ENCODE results near the gene PDLIM3. TPM values are rescaled to one million over a fixed set of nuclear protein-coding genes. Genes with fewer than 3 reads are reported as not detected.

Gene PDLIM3
- total RNA-seq, 1 experiment from 2014 or later = 9.5 TPM

DNA sequence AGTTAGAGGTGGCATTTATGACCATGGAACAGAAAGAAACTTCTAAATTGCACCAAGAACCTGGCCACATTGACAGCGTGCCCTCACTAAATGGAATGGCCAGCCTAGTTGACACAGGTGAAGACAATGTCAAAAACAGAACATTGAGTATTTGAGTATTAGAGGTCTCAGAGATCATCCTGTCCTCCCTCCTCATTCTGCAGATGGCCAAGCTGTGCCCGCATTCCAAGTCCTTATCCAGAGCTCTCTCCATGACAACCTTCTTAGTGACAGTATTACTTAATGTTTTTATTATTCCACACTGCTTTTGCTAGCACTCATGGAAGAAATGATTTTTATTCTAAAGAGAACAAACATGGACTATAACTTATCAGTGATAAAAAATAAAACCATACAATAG, 53.9 kb downstream of the PDLIM3 start:
- in situ Hi-C loops (cut with HindIII; ENCODE audit: low sequenced_read_pairs) = no loop called here
- DNase-seq (ENCODE audit: low spot score) = no peak

DNA sequence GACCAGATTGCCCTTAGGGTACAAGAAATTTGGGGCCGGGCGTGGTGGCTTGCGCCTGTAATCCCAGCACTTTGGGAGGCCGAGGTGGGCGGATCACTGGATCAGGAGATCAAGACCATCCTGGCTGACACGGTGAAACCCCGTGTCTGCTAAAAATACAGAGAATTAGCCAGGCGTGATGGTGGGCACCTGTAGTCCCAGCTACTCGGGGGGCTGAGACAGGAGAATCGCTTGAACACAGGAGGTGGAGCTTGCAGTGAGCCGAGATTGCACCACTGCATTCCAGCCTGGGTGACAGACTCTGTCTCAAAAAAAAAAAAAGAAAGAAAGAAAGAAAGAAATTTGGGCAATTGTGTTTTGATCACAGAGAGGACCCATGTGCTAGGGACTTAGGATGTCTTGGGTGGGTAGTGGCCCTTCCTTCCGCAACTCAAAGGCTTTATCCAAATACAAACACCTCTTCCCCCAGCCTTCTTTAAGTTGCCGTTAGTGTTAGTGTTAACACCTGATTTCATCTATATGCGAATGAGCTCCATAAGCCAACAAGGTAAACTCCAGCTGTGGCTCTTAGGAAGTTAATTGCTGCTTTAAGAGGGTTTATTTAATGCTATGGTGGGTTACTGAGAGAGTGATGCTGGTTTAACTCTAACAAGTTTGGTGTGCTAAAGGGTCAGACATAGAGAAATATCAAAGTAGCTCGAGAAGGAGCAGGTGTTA, 55.1 kb downstream of the PDLIM3 start:
- in situ Hi-C loops (cut with HindIII; ENCODE audit: low sequenced_read_pairs) = no loop called here
- DNase-seq (ENCODE audit: low spot score) = no peak

GRCh38 chr4:185479507-185479971, 55.8 kb downstream of the PDLIM3 start:
- DNase-seq (ENCODE audit: low spot score) = no peak
- in situ Hi-C loops (cut with HindIII; ENCODE audit: low sequenced_read_pairs) = no loop called here

- in situ Hi-C loops (cut with HindIII; ENCODE audit: low sequenced_read_pairs) = no loop called here
- DNase-seq (ENCODE audit: low spot score) = no peak
Observed at GRCh38 chr4:185473247-185473646, 62.1 kb downstream of the PDLIM3 start.

GRCh38 chr4:185472103-185472542, 63.2 kb downstream of the PDLIM3 start:
- in situ Hi-C loops (cut with HindIII; ENCODE audit: low sequenced_read_pairs) = no loop called here
- DNase-seq (ENCODE audit: low spot score) = peak; percentile 40

GRCh38 chr4:185471235-185472102, 63.8 kb downstream of the PDLIM3 start, which contains the start of gene CCDC110:
Gene CCDC110 (minus strand): TSS chr4:185471733. CDS start chr4:185471683, 50 bp downstream.
- peak; percentile 98 for DNase-seq (ENCODE audit: low spot score)
- in situ Hi-C loops (cut with HindIII; ENCODE audit: low sequenced_read_pairs) = no loop called here

DNA sequence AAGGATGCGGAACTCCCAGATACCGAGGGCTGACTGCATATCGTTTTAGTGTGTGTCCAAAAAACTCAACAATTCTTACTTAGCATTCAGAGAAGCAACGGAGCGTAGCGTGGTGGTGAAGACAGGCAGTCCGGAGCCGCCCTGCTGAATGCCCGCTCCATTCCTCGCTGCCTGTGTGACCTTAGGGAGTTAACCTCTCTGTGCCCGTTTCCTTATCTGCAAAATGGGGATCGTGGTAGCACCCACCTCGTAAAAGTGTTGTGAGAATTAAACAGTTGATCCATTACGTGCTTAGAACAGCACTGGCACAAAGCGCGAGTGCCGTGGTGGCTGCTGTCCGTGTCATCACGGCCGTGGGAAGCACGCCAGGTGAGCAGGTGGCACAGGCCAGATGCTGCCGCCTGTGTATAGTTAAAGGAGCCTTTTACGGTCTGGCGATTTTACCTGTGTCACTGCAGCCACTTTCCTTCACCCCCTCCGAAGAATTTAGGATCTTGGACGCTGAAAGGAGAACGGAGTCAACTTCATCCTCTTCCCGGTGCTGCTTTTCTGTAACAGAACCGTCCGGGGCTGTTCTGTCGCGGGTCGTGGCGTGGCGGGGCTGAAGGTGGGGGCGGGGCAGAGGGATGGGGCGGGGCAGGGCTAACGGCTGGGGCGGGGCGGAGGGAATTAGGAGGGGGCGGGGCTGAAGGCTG, 64.7 kb downstream of the PDLIM3 start:
- in situ Hi-C loops (cut with HindIII; ENCODE audit: low sequenced_read_pairs) = no loop called here
- peak; percentile 80 for DNase-seq (ENCODE audit: low spot score)

DNA sequence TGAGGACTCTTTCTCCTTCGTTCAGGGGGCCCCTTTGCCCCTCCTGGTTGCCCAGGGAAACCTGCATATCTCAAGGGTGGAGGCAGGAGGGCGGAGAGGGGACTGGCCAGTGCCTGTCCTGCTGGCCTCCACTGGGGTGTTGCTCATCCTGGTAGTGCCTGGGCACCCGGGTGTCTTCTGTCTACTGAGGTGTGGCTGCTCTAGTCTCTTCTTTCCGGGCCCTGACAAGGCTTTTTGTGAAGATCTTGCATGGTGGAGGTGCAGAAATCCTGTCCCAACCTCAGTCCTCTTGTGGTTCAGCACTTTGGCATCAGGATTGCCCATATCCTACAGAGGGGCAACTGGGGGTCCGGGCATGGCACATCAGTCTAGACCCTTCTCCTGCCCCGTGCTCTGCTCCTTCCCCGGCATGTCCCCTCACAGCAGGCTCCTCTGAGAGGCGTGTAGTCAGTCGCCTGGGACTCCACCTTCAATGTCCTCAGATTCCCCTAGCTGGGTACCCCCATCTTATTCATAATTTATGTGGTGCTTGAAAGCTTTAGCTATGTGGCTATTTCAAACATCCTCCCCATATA, 65.6 kb downstream of the PDLIM3 start:
- in situ Hi-C loops (cut with HindIII; ENCODE audit: low sequenced_read_pairs) = no loop called here
- peak; percentile 38 for DNase-seq (ENCODE audit: low spot score)

GRCh38 chr4:185468999-185469398, 66.3 kb downstream of the PDLIM3 start:
- DNase-seq (ENCODE audit: low spot score) = peak; percentile 7
- in situ Hi-C loops (cut with HindIII; ENCODE audit: low sequenced_read_pairs) = no loop called here

DNA sequence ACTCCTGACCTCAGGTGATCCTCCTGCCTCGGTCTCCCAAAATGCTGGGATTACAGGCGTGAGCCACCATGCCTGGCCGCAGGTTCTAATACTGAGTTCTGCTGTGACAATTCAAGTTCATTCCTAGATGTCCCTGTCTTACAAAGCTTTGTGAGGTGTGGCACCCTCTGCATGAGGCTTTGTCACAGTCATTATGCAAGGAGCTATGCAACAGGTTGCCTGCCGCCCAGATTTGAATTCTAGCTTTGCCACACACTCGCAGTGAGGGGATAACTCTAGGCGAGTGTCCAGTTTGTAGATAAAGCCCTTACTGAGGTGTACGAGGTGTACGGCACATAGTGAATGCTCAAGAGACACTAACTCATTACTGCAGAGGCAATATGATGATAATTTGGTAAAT, 67.3 kb downstream of the PDLIM3 start:
- no peak for DNase-seq (ENCODE audit: low spot score)
- in situ Hi-C loops (cut with HindIII; ENCODE audit: low sequenced_read_pairs) = no loop called here

DNA sequence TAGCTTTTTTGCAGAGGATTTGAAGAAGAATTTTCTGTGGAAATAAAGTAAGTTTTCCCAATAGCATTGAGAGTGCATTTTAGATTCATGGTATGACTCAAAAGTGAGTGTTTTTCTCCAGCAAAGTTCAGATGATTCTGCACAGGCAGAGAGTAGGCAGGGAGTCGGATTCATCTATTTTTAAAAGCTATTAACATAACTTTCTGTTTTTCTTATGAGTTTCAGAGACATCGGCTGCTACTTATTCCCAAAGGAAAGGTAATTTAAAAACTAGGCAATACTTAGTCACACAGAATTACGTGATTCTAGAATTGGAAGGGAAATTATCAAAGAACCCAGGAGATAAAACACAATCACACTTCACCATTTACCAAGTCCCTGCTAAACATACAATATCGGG, 68.2 kb downstream of the PDLIM3 start:
- in situ Hi-C loops (cut with HindIII; ENCODE audit: low sequenced_read_pairs) = no loop called here
- DNase-seq (ENCODE audit: low spot score) = no peak

DNA sequence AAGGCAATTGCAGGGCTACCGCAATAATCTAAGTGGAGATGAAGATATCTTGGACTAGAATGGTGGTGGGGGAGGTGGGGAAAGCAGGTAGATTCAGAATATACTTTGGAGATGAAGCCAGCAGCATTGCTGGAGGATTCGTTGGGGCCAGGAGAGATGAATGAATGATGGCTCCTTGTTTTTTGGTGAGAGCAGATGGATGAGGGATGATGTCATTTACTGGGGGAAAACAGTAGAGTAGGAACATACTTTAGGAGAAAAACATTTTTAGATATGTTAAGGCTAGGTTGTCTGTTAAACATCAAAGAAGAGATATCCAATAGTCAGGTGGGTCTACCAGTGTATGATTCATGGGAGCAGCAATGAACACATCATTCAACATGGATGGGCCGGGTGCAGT, 69.6 kb downstream of the PDLIM3 start:
- DNase-seq (ENCODE audit: low spot score) = no peak
- in situ Hi-C loops (cut with HindIII; ENCODE audit: low sequenced_read_pairs) = no loop called here

- in situ Hi-C loops (cut with HindIII; ENCODE audit: low sequenced_read_pairs) = no loop called here
- DNase-seq (ENCODE audit: low spot score) = no peak
Observed at GRCh38 chr4:185464887-185465286, 70.4 kb downstream of the PDLIM3 start.

DNA sequence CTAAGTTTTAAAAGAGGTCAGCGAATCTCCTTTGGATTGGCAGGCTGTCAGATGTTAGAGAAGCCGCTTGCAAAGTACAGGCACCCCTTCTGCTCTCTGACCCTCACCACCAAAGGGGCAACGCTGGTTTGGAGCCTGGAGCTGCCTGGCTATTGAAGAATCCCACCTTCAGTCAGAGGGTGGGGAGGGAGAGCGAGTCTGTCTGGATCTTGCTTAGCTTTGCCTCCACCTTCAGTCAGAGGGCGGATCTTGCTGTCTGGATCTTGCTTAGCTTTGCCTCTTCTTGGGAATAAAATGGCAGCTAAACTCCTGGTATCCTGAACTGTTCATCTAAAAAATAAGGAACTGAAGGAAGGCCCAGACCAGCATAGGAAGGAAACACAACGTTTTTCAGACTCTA, 71.1 kb downstream of the PDLIM3 start:
- in situ Hi-C loops (cut with HindIII; ENCODE audit: low sequenced_read_pairs) = no loop called here
- no peak for DNase-seq (ENCODE audit: low spot score)

GRCh38 chr4:185463541-185463940, 71.8 kb downstream of the PDLIM3 start:
- in situ Hi-C loops (cut with HindIII; ENCODE audit: low sequenced_read_pairs) = no loop called here
- no peak for DNase-seq (ENCODE audit: low spot score)

DNA sequence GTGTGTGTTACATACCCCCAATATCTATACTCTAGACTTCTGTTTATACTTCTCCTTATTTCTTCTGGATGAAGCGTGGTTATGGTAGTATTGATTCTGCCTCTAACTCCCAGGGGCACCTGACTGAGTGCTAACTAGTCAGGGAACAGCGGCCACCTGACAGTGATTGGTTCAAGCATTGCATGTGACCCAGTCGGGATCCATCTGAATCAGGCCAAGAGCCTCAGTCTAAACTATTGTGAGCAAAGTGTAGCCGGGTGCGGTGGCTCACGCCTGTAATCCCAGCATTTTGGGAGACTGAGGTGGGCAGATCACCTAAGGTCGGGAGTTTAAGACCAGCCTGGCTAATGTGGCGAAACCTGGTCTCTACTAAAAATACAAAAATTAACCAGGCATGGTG, 73.7 kb downstream of the PDLIM3 start:
- in situ Hi-C loops (cut with HindIII; ENCODE audit: low sequenced_read_pairs) = no loop called here
- no peak for DNase-seq (ENCODE audit: low spot score)

DNA sequence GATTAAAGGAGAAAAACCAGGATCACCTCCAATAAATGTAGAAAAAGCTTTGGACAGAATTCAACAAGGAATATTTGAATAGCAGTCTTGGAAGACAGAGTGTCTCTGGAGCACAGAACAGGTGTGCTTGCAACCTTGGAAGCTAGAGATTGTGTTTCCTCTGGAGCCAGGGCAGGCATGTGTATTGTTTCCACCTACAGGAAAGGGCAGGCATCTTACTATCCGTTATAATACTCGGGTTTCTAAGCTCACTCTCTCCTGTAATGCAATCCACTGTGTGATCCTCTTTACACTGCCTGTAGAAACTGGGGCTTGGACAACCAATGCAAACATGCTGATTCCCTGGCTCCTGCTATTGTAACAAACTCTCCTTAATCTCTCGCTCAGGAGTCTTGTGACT, 78.2 kb downstream of the PDLIM3 start:
- no peak for DNase-seq (ENCODE audit: low spot score)
- in situ Hi-C loops (cut with HindIII; ENCODE audit: low sequenced_read_pairs) = no loop called here

DNA sequence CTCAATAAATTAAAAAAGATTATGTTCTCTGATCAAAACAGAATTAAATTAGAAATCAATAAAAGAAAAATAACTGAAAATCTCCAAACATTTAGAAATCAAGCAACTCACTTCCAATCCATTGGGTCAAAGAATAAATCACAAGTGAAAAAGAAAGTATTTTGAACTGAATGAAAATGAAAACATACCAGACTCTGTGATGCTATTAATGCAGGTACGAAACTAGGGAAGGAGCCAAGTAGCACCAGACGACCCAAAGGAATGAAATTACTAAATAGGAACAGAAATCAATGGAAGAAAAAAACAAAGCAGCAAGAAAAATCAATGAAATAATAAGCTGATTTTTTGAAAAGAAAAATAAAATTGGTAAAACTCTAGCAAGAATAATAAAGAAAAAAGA, 79.2 kb downstream of the PDLIM3 start:
- DNase-seq (ENCODE audit: low spot score) = no peak
- in situ Hi-C loops (cut with HindIII; ENCODE audit: low sequenced_read_pairs) = no loop called here

All from G401 (cell line).